ENCODE measurements around the gene MXD4. TPM values are rescaled to one million over a fixed set of nuclear protein-coding genes. Genes with fewer than 3 reads are reported as not detected.
A peak's percentile ranks its signal among the peaks of the same experiment; 100 is the strongest.

MXD4 gene
- total and polyA plus RNA-seq, 9 of the 15 experiments (the other 6 are each of a cell fraction or from before 2014, with no cell fraction given): 0.06 to 13.5 (median 5.9) TPM

- TF ChIP-seq TFAM (CRISPR knock-in tag; conservative IDR thresholded peaks at IDR 0.05) (no peak), U2AF1 (optimal IDR thresholded peaks at IDR 0.05; ENCODE audit: low read depth, low read length) (no peak), BRF1 (IDR thresholded peaks at IDR 0.05; ENCODE audit: borderline replicate concordance, extremely low read depth, insufficient read length) (no peak), CREB1 (IDR thresholded peaks at IDR 0.05) (peak; percentile 53; the same call in 1 of the 2 replicates), CREB1 (CRISPR knock-in tag; IDR thresholded peaks at IDR 0.05) (peak; percentile 68; the same call in 1 of the 2 replicates), ZBTB7A (IDR thresholded peaks at IDR 0.05; ENCODE audit: borderline replicate concordance, control insufficient read depth, low read depth, low read length) (no peak; the same call in 1 of the 2 replicates), PHF8 (IDR thresholded peaks at IDR 0.05; ENCODE audit: borderline replicate concordance, low read length) (peak; percentile 80), HIVEP1 (CRISPR knock-in tag; IDR thresholded peaks at IDR 0.05) (no peak), ZNF436 (CRISPR knock-in tag; IDR thresholded peaks at IDR 0.05) (no peak), PTBP1 (IDR thresholded peaks at IDR 0.05; ENCODE audit: low read depth, low read length) (no peak), ZNF778 (CRISPR knock-in tag; IDR thresholded peaks at IDR 0.05) (no peak), KLF10 (CRISPR knock-in tag; IDR thresholded peaks at IDR 0.05) (no peak), RBM34 (IDR thresholded peaks at IDR 0.05; ENCODE audit: borderline replicate concordance, insufficient read depth, low read length) (no peak), ZNF766 (CRISPR knock-in tag; conservative IDR thresholded peaks at IDR 0.05) (no peak), RB1 (IDR thresholded peaks at IDR 0.05; ENCODE audit: low read depth) (peak; percentile 34; the same call in 1 of the 2 replicates), ZNF551 (CRISPR knock-in tag; IDR thresholded peaks at IDR 0.05) (no peak), HCFC1 (IDR thresholded peaks at IDR 0.05; ENCODE audit: low read depth, low read length) (no peak; the same call in 1 of the 2 replicates), ZNF583 (CRISPR knock-in tag; IDR thresholded peaks at IDR 0.05) (no peak), RBM39 (optimal IDR thresholded peaks at IDR 0.05; ENCODE audit: low read depth, low read length) (no peak), ZNF57 (CRISPR knock-in tag; IDR thresholded peaks at IDR 0.05) (no peak)
- TF ChIP-seq, protein P1, sequence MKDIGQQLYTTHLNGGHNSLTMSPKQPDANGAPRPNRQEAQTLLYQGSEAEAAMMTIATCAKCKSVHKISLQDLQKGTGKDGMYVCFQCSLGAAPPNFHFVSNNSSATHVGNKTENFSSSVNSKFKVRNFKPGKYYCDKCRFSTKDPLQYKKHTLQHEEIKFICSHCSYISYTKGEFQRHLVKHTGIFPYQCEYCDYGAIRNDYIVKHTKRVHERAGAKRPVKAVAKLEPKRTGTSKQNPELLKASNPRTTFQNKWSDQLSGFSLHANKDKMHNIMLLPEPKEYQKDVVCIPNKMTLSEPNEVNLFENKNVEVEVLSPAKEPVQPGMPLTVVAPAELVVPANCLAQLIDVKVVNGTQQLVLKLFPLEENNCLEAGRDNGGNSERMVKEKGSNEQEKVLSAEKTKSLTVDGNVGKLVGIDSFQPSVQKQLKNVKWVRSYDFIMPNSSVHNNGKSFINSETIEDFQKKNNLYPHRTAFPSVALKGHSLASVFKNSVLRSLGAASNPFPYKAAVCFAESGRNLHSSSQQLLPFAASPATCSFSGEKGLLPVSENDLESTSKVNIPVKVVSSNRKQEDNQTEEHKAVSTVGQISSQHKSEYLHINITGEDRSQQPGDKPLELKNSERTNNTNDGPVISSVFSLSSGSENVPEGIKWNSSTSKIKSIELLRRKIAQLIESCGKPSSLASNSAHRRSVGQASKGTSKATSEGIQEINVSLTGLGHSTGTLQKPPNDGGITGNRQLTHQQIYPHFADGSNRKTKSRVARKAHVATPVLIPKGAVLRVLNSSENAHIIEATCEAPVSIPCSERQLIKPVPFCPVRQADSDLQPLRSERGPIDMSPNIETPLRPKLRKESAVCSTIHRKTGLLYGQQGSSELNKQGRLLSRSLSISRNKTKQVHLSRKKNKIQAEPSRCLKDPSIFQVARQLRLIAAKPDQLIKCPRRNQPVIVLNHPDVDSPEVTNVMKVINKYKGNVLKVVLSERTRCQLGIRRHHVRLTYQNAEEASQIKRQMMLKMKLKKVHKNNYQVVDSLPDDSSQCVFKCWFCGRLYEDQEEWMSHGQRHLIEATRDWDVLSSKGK (CRISPR knock-in tag; IDR thresholded peaks at IDR 0.05): no peak
- TF ChIP-seq, protein P2, sequence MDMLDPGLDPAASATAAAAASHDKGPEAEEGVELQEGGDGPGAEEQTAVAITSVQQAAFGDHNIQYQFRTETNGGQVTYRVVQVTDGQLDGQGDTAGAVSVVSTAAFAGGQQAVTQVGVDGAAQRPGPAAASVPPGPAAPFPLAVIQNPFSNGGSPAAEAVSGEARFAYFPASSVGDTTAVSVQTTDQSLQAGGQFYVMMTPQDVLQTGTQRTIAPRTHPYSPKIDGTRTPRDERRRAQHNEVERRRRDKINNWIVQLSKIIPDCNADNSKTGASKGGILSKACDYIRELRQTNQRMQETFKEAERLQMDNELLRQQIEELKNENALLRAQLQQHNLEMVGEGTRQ (CRISPR knock-in tag; IDR thresholded peaks at IDR 0.05): peak; percentile 78
- TF ChIP-seq, protein P3, sequence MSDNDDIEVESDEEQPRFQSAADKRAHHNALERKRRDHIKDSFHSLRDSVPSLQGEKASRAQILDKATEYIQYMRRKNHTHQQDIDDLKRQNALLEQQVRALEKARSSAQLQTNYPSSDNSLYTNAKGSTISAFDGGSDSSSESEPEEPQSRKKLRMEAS (CRISPR knock-in tag; IDR thresholded peaks at IDR 0.05): peak; percentile 89
These were observed 435 bp upstream of the MXD4 start (continued) for GRCh38 chr4:2262145-2262943.

Data from K562 (cell line).